GM11168 (cell line): ENCODE results near the gene CSTF1.

Experiments used
- in situ Hi-C: fragments of 300-500 bp; cut with MboI; formaldehyde crosslinking; loops from one replicate; pipeline ENCODE4 v1.12.0; 2022; ENCODE audit warnings: low sequenced_read_pairs; ENCODE audit not compliant: unreplicated experiment

Gene CSTF1

GRCh38 chr20:56392132-56392880 is at the start of gene CSTF1, which contains the start of gene AURKA:
Gene CSTF1 (plus strand): TSS chr20:56392645. CDS start chr20:56395553, 2,908 bp downstream.
Gene AURKA (minus strand): TSS chr20:56392215. CDS start chr20:56388197, 4,018 bp downstream.
- in situ Hi-C loops, result loop anchor here (10.0 kb wide), 1 partner anchor 82 kb away; no protein-coding TSS in a partner anchor

GRCh38 chr20:56342783-56343182 is 49.7 kb upstream of the CSTF1 start:
- in situ Hi-C loops, result no loop called here

DNA sequence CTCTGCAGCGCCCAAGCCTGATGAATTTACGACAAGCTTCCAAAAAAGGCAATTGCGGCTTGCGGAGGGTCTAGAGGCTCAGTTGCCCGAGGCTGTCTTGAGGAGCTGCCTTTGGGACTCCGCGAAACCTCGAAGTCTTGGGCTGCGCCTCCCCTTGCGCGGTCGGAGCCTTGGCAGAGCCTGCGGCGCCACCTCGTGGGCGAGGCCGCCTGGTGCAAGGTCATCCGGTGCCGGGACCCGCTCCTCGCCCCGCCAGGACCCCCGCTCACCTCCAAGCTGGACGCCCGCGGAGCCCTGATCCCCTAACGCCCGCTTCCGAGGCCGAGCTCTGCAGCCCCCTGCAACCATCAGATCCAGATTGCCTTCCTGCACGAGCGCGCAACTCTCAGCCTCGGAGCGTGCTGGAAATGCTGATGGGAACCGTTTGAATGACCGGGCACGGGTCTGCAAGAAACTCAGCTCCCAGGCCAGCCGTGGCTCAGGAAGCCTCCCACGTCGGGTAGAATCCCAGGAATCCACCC is 48.5 kb upstream of the CSTF1 start:
- in situ Hi-C loops, result no loop called here

GRCh38 chr20:56345911-56346310 is 46.5 kb upstream of the CSTF1 start:
- in situ Hi-C loops, result no loop called here

- in situ Hi-C loops, result no loop called here
These were observed 44.7 kb upstream of the CSTF1 start for GRCh38 chr20:56347628-56348304.

DNA sequence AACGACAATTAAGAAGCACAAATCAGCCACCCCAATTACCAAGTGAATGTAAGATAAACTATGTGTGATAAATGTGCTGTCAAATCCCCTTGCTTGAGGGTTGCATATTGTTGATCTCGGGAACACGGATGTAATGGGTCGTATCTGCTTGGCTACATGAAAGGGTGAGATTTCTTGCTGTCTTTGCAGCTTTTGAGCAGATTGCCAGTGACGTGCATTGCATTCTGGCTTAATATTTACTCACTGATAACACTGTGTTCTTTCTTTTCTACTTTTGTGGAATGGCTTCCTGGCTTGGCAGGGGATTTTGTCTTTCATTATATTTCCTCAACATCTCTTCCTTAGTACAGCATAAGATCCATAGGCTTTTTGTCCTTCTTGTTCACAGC is 44.1 kb upstream of the CSTF1 start:
- in situ Hi-C loops, result no loop called here

DNA sequence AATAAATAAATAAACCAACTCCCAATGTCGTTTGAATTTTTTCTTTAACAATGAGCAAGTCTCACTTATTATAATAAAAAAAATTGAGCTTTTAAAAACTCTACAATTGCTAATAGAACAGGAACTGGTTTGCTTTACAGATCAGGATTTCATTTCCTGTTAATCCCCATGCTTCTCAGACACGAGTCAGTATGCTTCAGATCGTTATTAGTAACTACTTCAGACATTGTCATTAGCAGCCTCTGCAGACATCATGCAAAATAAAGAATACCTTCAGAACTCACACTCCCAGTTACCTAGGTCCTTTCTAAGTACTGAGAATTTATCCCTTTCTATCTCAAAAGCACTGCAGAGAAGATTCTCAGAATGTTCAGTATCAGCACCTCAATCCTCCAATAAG is 43.7 kb upstream of the CSTF1 start:
- in situ Hi-C loops, result no loop called here

DNA sequence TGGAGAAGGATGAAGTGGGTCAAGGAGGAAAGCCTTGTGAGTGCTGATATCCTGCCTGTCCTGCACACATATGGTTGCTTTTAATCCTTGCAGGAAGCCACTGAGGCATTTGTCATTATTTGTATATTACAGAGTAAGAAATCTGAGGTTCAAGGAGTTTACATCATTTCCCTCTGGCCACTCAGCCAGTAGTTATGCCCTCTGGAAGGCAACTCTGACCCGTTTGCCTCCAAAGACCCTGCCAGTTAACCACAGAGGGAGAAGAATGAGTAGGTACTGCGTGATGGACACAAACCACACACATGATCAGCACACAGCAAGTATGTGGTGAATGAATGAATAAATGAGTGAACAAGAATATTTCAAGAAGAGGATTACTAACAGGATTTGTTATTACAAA is 41.6 kb upstream of the CSTF1 start:
- in situ Hi-C loops, result no loop called here

GRCh38 chr20:56352345-56353055 is 39.9 kb upstream of the CSTF1 start:
- in situ Hi-C loops, result no loop called here

- in situ Hi-C loops, result no loop called here
These were observed 39.1 kb upstream of the CSTF1 start for GRCh38 chr20:56353356-56353755.

DNA sequence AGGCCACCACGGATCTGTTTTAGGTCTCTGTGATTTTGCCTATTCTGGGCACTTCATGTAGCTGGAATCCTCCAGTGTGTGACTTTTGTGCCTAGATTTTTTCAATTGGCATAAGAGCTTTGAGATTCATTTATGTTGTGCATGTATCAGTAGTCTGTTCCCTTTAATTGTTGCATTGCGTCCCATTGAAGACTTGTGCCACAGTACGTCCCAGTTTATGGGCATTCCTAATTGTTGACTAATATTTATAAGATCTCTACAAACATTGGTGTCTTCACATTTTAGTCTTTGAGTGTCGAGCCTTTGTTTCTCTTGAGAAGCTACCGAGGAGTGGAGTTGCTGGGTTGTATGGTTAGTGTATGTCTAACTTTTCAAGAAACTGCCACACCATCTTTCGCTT is 34.4 kb upstream of the CSTF1 start:
- in situ Hi-C loops, result no loop called here

DNA sequence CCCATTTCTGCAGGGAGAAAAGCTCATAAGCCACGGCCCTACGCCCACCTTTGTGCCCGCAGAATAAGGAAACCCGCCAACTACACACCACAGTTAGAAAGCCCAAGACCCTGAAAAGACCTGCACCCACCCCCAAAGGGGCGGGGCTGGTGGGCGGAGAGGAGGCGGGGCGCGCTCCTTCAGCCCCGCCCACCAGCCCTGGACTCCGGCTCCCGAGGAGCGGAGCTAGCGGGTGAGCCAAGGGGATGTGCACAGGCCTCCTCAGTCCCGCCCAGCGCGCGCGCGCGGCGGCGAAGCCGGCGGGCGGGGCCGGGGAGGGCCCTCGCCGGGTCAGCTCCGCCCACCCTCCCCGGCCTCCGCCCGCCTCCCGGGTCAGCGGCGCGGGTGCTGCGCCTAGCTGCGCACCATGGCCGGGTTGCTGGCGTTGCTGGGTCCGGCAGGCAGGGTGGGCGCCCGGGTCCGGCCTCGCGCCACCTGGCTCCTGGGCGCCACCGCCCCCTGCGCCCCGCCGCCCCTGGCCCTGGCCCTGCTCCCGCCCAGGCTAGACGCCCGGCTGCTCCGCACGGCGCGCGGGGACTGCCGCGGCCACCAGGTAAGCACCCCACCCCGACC is 33.7 kb upstream of the CSTF1 start, which contains the start of gene FAM210B:
Gene FAM210B, plus strand, starts transcription at position 375 of the 612 bp plus-strand sequence. Its CDS starts 32 bp downstream, at position 407.
- in situ Hi-C loops, result no loop called here

GRCh38 chr20:56359212-56360132 is 33.0 kb upstream of the CSTF1 start:
- in situ Hi-C loops, result no loop called here

DNA sequence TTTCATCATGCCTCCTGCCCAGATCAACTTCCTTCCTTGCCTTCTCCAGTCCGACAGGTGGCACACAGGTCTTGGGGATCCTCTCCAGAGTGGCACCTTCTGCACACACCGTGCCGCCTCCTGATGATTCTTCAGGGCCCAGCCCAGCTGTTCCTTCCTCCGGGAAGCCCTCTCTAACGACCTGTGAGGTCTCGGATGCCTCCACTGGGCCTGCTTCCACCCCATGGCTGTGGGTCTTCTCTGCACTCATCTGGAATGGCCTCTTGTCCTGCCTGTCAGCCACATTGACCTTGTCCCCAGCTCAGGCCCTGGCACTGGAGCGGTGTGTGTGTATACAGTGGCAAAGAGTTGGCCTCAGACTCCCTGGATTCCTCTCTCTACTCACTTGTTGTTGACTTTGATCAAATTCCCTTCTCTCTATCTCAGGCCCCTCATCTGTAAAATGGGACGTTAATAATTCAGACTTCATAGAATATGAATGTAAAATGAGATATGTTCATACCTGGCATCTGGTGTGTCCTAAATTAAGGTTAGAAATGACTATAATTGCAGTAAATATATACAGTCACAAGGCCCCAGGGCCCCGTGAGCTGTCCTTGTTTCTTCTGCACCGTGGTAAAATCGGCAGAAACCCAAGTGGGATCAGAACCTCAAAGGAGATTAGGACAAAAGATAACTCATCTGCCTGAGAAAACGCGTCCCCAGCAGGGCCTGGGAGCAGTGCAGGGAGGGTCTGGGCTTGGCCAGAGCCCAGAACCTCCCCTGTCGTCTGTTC is 32.1 kb upstream of the CSTF1 start:
- in situ Hi-C loops, result no loop called here

DNA sequence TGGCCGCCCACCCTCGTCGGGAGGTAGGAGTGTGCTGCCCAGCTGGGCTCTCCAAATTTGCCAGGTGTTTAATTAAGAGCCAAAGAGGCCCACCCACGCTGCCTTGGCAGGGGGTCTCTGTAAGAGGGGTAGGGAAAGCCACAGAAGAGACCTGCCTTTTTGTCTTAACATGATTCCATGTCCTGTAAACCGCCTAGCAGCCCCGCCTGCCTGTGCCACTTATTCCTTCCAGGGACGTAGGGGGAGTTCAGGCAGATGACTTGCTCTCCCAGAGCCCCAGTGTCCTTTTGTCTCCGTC is 31.6 kb upstream of the CSTF1 start:
- in situ Hi-C loops, result no loop called here

DNA sequence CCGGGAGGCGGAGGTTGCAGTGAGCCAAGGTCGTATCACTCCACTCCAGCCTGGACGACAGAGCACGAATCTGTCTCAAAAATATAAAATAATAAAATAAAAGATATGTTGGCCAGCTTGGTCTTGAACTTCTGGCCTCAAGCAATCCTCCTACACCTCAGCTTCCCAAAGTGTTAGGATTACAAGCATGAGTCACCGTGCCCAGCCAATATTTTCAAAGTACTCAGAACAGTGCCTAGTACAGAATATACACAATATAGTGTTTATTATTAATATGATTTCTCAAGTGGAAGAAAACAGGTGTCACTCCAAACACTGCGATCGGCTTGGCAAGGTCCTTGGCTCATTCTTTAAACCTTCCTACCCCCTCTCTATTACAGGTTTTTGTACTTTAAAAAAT is 30.5 kb upstream of the CSTF1 start:
- in situ Hi-C loops, result no loop called here

DNA sequence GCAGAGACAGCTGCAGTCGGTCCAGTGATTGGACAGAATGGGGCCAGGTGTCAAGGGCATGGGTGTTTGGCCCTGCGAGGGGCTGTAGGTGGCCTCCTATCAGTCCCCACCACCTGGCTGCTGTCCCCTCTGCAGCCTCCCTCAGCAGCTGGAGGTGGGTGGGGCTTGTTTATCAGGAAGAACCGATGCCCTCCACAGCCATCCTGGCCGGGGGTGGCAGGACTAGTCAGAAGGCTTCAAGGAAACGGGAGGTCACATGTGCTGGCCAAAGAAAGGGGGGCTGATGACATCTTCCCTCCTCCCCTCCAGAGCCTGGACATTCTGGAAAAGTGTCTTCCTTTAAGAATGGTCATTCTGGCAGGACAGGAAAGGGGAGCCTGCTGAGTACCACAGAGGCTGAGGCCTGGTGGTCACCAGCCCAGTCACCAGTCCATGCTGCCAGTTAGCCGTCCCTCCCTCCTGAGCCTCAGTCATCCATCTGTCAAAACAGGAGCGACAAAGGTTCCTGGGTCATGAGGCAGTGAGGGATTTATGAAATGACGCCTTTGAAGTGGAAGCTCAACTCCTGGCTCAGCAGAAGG is 29.5 kb upstream of the CSTF1 start:
- in situ Hi-C loops, result no loop called here

DNA sequence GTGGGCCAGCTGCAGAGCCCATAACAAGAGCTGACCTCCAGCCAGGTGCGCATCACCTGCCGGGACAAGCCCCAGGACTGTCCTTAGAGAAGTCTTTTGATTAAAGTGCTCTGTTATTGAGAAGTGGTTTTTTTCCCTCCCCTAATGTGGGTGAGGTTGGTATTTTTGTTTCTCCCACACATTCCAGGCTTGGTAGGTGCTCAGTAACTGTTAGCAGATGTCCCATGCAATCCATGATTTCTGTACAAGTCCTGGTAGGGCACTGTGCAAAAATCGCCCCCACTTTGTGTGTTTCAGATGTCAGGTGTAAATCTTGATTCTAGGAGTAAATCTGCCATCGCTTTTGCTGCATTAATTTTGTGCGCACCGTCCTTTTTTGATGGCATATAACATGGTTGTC is 29.0 kb upstream of the CSTF1 start:
- in situ Hi-C loops, result no loop called here
